Parathyroid adenoma (tissue), 2 donors: ENCODE measurements around the gene AGBL5.
A peak's percentile ranks its signal among the peaks of the same experiment; 100 is the strongest.
"Not testable (repeated sequence)": the region's sequence is repeated elsewhere in the genome, so short reads cannot be mapped to it uniquely, and the experiment has no call there.

Experiments
- H2AFZ ChIP-seq: fragments of 300-600 bp; sonication (generic); one replicate; pipeline ENCODE4 v1.7.0; 2017; ENCODE audit warnings: antibody characterized with exemption, mild to moderate bottlenecking
- H3K27ac ChIP-seq: fragments of 300-600 bp; sonication (generic); one replicate; pipeline ENCODE4 v1.7.0; 2017
- H3K27me3 ChIP-seq: fragments of 300-600 bp; sonication (generic); one replicate; pipeline ENCODE4 v1.7.0; 2017; ENCODE audit warnings: low read length; ENCODE audit not compliant: control insufficient read depth, insufficient read depth
- H3K36me3 ChIP-seq: fragments of 300-600 bp; sonication (generic); one replicate; pipeline ENCODE4 v1.7.0; 2017; ENCODE audit warnings: low read length; ENCODE audit not compliant: control insufficient read depth, insufficient read depth
- H3K4me1 ChIP-seq: fragments of 300-600 bp; sonication (generic); one replicate; pipeline ENCODE4 v1.7.0; 2017; ENCODE audit warnings: control low read depth
- H3K4me2 ChIP-seq: fragments of 300-600 bp; sonication (generic); one replicate; pipeline ENCODE4 v1.7.0; 2017; ENCODE audit warnings: low read length
- H3K4me3 ChIP-seq: fragments of 300-600 bp; sonication (generic); one replicate; pipeline ENCODE4 v1.7.0; 2017; ENCODE audit warnings: low read depth, low read length
- H3K79me2 ChIP-seq: fragments of 300-600 bp; sonication (generic); one replicate; pipeline ENCODE4 v1.7.0; 2017; ENCODE audit warnings: control low read depth
- H3K9ac ChIP-seq: fragments of 300-600 bp; sonication (generic); one replicate; pipeline ENCODE4 v1.7.0; 2017; ENCODE audit warnings: mild to moderate bottlenecking
- H3K9me3 ChIP-seq: fragments of 300-600 bp; sonication (generic); one replicate; pipeline ENCODE4 v1.7.0; 2017; ENCODE audit warnings: low read length; ENCODE audit not compliant: control insufficient read depth
- TF ChIP-seq, protein P1 (sequence below): fragments of 300-600 bp; sonication (generic); IDR thresholded peaks from one replicate; pipeline ENCODE4 v1.7.0; 2017; ENCODE audit warnings: antibody characterized with exemption, mild to moderate bottlenecking
- donor health status: primary hyperparathyroidism.

The AGBL5 gene

DNA sequence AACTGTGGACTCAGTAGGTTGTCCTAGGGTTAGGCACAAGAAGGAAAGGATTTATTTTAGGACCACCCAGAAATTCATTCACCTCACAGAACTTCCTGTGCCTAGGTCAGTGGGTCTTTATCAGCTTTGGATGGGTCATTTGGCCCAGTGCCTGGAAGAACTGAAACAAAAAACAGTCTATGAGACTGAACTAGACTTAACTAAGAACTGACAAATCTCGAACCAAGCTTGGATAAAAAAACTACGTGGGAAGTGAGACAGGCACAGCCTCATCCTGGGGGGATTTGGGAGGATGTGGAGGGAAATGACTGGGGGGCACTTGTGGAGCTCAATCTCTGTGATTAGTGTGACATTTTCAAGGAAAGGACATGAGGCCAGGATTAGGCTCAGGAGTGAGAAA lies 22.3 kb downstream of the AGBL5 start:
- Histone ChIP-seq H3K36me3 (no peaks in the 10 kb centered on the region), H3K79me2 (peaks cover 19% of the 10 kb centered on the region), H3K27ac (peak overlapping the region; percentile 36), H3K9ac (no peak overlapping the region), H3K27me3 (no peaks in the 10 kb centered on the region), H3K4me1 (peaks cover 12% of the 10 kb centered on the region), H3K9me3 (no peaks in the 10 kb centered on the region), H3K4me3 (no peak overlapping the region), H2AFZ (no peak overlapping the region), H3K4me2 (no peak overlapping the region)
- TF ChIP-seq, protein P1, sequence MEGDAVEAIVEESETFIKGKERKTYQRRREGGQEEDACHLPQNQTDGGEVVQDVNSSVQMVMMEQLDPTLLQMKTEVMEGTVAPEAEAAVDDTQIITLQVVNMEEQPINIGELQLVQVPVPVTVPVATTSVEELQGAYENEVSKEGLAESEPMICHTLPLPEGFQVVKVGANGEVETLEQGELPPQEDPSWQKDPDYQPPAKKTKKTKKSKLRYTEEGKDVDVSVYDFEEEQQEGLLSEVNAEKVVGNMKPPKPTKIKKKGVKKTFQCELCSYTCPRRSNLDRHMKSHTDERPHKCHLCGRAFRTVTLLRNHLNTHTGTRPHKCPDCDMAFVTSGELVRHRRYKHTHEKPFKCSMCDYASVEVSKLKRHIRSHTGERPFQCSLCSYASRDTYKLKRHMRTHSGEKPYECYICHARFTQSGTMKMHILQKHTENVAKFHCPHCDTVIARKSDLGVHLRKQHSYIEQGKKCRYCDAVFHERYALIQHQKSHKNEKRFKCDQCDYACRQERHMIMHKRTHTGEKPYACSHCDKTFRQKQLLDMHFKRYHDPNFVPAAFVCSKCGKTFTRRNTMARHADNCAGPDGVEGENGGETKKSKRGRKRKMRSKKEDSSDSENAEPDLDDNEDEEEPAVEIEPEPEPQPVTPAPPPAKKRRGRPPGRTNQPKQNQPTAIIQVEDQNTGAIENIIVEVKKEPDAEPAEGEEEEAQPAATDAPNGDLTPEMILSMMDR: no peak

- no peak overlapping the region for H3K27ac ChIP-seq
Measured at GRCh38 chr2:27074738-27075565, 23.5 kb downstream of the AGBL5 start.

GRCh38 chr2:27075566-27075871 lies 24.1 kb downstream of the AGBL5 start:
- H3K27ac ChIP-seq, H3K9ac ChIP-seq, H3K4me2 ChIP-seq: not testable (repeated sequence)

More at GRCh38 chr2:27074738-27075565, 23.5 kb downstream of the AGBL5 start:
- peaks cover 8% of the 10 kb centered on the region for H3K79me2 ChIP-seq
- no peaks in the 10 kb centered on the region for H3K9me3 ChIP-seq
- TF ChIP-seq, protein P1: no peak
- no peaks in the 10 kb centered on the region for H3K27me3 ChIP-seq
- H3K4me3 ChIP-seq: no peak overlapping the region
- H3K9ac ChIP-seq: no peak overlapping the region
- H3K4me1 ChIP-seq: peaks cover 6% of the 10 kb centered on the region
- no peaks in the 10 kb centered on the region for H3K36me3 ChIP-seq
- no peak overlapping the region for H2AFZ ChIP-seq
- no peak overlapping the region for H3K4me2 ChIP-seq

DNA sequence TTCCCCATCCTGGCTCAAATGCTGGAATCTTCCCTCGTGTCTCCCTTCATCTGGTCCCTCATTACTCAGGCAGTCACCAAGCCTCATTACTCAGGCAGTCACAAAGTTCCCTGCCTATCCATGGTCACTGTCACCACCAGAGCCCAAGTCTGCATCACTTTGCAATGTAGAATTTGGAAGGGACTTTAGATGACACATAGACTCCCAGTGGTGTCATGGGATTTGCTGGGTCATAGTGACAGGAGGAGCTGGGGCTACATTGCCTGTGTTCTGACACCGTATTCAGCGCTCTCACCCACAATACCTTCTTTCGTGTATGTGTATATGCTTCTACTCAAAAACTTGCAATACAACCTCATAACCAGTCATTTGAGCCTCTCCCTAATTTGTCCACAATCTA lies 24.9 kb downstream of the AGBL5 start:
- TF ChIP-seq, protein P1: no peak
- Histone ChIP-seq H3K79me2 (no peaks in the 10 kb centered on the region), H3K36me3 (no peaks in the 10 kb centered on the region), H3K9me3 (no peaks in the 10 kb centered on the region), H3K4me2 (no peak overlapping the region), H3K4me1 (peaks cover under 1% of the 10 kb centered on the region), H3K27ac (no peak overlapping the region), H3K9ac (no peak overlapping the region), H3K4me3 (no peak overlapping the region), H3K27me3 (no peaks in the 10 kb centered on the region), H2AFZ (no peak overlapping the region)

More at GRCh38 chr2:27075566-27075871, 24.1 kb downstream of the AGBL5 start:
- not testable (repeated sequence) for H3K9me3 ChIP-seq, H3K27me3 ChIP-seq, H3K4me1 ChIP-seq, H3K36me3 ChIP-seq, H2AFZ ChIP-seq, H3K4me3 ChIP-seq, H3K79me2 ChIP-seq

DNA sequence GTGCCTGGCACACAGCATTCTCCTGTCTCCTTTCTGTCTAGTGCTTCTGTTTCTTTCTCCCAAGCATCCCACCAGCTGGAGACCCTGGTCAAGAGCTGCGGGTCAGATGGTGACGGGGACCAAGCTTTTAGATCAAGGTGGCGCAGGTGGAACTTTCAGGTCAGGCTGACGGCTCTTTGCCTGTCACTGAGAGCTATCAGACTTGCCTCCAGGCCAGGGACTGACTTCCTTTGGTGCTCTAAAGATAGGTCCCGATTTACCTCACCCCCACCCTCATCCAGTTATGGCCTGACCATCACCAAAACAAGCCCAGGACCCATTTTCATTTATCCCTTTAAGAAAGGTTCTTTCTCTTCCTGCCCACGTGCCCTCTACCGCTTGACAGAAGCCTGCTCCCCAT lies 25.8 kb downstream of the AGBL5 start:
- Histone ChIP-seq H2AFZ (no peak overlapping the region), H3K9ac (no peak overlapping the region), H3K4me3 (no peak overlapping the region), H3K4me1 (peaks cover 5% of the 10 kb centered on the region), H3K4me2 (no peak overlapping the region), H3K36me3 (no peaks in the 10 kb centered on the region), H3K27me3 (no peaks in the 10 kb centered on the region), H3K9me3 (no peaks in the 10 kb centered on the region), H3K27ac (no peak overlapping the region), H3K79me2 (no peaks in the 10 kb centered on the region)
- TF ChIP-seq, protein P1: no peak
